Measurements from ENCODE around the gene PIAS1.
"Not testable (repeated sequence)": the region's sequence is repeated elsewhere in the genome, so short reads cannot be mapped to it uniquely, and the experiment has no call there.

Gene PIAS1

GRCh38 chr15:68186671-68187397 is 132.7 kb downstream of the PIAS1 start:
- DNase-seq: no peak

- DNase-seq: no peak
Observed at GRCh38 chr15:68187559-68187958, 133.4 kb downstream of the PIAS1 start.

GRCh38 chr15:68188647-68189046 is 134.5 kb downstream of the PIAS1 start:
- no peak for DNase-seq

GRCh38 chr15:68190048-68190447 is 135.9 kb downstream of the PIAS1 start:
- DNase-seq: no peak

GRCh38 chr15:68191555-68191954 is 137.4 kb downstream of the PIAS1 start:
- DNase-seq: no peak

- no peak for DNase-seq
Observed at GRCh38 chr15:68192117-68192516, 138.0 kb downstream of the PIAS1 start.

GRCh38 chr15:68192804-68193486 is 138.8 kb downstream of the PIAS1 start:
- no peak for DNase-seq

- DNase-seq: no peak
Observed at GRCh38 chr15:68195336-68196112, 141.4 kb downstream of the PIAS1 start.

- no peak for DNase-seq
Observed at GRCh38 chr15:68196445-68197169, 142.5 kb downstream of the PIAS1 start.

GRCh38 chr15:68197170-68197492 is 143.0 kb downstream of the PIAS1 start:
- no peak for DNase-seq

GRCh38 chr15:68197661-68198437 is 143.7 kb downstream of the PIAS1 start:
- no peak for DNase-seq

- DNase-seq: no peak
Observed at GRCh38 chr15:68199340-68199739, 145.2 kb downstream of the PIAS1 start.

- no peak for DNase-seq
Observed at GRCh38 chr15:68200016-68200861, 146.1 kb downstream of the PIAS1 start.

- DNase-seq: no peak
Observed at GRCh38 chr15:68201153-68201878, 147.2 kb downstream of the PIAS1 start.

- no peak for DNase-seq
Observed at GRCh38 chr15:68201879-68202261, 147.8 kb downstream of the PIAS1 start.

GRCh38 chr15:68202994-68203393 is 148.9 kb downstream of the PIAS1 start:
- DNase-seq: not testable (repeated sequence)

GRCh38 chr15:68203486-68203885 is 149.4 kb downstream of the PIAS1 start:
- no peak for DNase-seq

GRCh38 chr15:68203956-68204355 is 149.8 kb downstream of the PIAS1 start:
- no peak for DNase-seq

GRCh38 chr15:68204361-68204760 is 150.2 kb downstream of the PIAS1 start:
- DNase-seq: no peak

GRCh38 chr15:68204776-68205557 is 150.9 kb downstream of the PIAS1 start, which contains the start of gene CALML4:
CALML4 (minus strand) TSS chr15:68205332; CDS start chr15:68205247, 85 bp downstream.
- no peak for DNase-seq

Measured in stimulated activated CD4-positive, alpha-beta T cell treated with anti-CD3 and anti-CD28 coated beads, Interleukin-4, amount 100 ng/mL, for 1 hour (primary cell).